Omental fat pad (tissue), 4 donors: ENCODE measurements around the gene SMOC2. TPM values are rescaled to one million over a fixed set of nuclear protein-coding genes. Genes with fewer than 3 reads are reported as not detected.

ENCODE experiments used
- ATAC-seq: fragments of 150-250 bp; one replicate; pipeline ENCODE4 v1.9.1; 2016; ENCODE audit warnings: mild to moderate bottlenecking, moderate library complexity; ENCODE audit not compliant: low FRiP score
- DNase-seq: peaks from one replicate; pipeline ENCODE4 v3.0.0-alpha.2; 2019; ENCODE audit warnings: low spot score
- total RNA-seq, 4 donors: library from RNA; depleted of rRNA; stranded (reverse); fragments of >200 nt; gene quantifications; one replicate each; pipeline ENCODE4 v1.1.0, GENCODE V29; 2016
- TF ChIP-seq, protein P1 (sequence below), 3 donors: fragments of 450-650 bp; IDR thresholded peaks; one replicate each; pipeline ENCODE4 v1.5.1; 2016 to 2017; ENCODE audit warnings: antibody characterized with exemption in 3 of 3, mild to moderate bottlenecking in 3 of 3, moderate library complexity in 2 of 3

SMOC2 gene
- total RNA-seq, 4 donors from 2014 or later, result 53.1 to 164 (median 102) TPM

DNA sequence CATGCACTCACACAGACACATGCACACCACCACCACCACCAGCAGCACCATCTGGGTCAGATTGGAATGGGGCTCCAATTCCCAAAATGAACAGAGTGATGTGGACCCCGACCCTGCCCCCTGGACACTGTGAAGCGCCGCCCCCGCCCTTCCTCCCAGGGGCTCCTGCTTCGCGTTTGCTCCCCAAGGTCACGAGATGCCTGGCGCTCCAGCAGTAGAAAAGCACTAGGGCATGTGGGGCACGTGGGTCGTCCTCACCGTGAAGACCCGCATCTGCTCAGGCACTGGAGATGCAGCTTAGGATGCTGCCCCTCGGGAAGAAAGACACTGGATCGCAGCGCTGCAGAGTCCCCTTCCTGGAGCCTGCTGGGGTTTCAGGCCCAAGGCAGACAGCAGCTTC is 184.0 kb downstream of the SMOC2 start:
- DNase-seq (no peak), ATAC-seq (no peak)
- TF ChIP-seq, protein P1, sequence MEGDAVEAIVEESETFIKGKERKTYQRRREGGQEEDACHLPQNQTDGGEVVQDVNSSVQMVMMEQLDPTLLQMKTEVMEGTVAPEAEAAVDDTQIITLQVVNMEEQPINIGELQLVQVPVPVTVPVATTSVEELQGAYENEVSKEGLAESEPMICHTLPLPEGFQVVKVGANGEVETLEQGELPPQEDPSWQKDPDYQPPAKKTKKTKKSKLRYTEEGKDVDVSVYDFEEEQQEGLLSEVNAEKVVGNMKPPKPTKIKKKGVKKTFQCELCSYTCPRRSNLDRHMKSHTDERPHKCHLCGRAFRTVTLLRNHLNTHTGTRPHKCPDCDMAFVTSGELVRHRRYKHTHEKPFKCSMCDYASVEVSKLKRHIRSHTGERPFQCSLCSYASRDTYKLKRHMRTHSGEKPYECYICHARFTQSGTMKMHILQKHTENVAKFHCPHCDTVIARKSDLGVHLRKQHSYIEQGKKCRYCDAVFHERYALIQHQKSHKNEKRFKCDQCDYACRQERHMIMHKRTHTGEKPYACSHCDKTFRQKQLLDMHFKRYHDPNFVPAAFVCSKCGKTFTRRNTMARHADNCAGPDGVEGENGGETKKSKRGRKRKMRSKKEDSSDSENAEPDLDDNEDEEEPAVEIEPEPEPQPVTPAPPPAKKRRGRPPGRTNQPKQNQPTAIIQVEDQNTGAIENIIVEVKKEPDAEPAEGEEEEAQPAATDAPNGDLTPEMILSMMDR (IDR thresholded peaks at IDR 0.05), result no peak

DNA sequence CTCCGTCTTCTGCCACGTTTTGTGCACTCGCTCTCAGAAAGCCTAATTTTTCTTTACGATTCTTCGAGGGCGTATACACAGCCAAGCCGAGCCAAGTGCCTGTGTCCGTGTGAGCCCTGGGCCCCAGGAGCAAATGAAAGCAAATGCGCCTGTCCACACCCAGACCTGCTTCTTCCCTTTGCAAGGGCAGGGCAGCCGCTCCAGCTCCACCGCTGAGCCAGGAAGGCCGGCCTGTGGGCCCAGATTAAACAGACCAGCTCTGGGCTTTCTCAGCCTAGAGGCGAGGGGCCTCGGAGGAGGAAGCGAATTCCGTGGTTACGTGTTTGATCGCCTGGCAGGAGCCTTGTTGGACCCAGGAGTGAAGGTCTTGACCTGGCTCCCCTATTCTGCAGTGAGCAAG is 184.6 kb downstream of the SMOC2 start:
- TF ChIP-seq, protein P1 (IDR thresholded peaks at IDR 0.05), result no peak
- DNase-seq, result no peak
- no peak for ATAC-seq

DNA sequence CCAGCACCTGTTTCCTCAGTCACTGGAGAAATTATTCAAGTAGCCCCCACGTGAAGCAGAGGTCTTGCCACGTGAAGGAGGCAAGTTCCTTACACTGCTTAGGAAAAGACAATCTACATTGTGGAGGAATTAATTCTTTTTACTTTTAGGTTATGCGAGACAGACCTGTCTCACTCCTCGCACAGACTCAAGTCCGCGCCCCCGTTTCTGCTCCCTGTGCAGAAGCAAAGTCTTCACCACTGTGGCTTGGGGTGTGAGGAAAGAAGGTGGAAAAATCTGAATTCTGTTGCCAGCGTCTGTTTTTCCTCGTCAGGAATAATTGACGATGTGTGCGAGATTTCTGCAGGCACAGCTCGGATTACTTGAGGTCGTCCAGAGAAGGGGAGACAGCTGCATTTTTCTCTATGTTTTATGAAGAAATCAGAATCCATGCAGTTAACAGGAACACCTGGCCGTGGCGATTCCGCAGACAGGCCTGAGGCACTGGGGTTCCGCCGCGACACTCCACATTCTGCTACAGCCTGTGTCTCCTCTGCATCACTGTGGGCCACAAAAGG is 185.1 kb downstream of the SMOC2 start:
- no peak for DNase-seq
- ATAC-seq, result no peak

DNA sequence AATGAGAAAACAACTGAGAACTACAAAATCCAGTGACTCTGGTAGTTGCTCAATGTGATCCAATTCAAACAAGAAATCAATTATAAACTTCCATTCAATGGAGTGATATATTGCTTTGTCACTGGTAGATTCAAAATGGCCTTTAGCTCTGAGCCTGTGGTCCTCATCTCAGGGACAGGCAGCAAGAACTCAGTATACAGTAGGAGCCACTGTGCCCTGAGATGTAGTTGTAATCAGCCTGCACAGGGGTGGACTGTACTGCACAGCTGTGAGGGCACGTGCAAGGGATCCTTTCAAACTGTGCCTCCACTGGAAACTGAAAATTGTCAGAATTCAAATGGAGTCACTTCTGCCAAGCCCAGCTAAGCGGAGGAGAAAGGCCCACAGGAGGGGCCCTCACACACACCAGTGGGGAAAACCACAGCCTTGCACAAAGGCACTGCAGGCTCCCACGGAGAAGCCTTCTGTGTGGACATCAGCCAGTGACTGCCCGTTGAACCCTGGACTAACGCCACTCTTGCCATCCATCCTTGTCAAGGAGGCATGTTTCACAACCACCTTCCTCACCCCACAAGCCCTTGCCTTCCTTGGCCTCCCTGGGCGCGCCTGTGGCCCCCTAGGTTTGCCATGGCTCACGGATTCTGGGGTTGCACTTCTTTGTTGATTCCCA is 186.7 kb downstream of the SMOC2 start:
- TF ChIP-seq, protein P1 (IDR thresholded peaks at IDR 0.05), result no peak
- DNase-seq (no peak), ATAC-seq (no peak)

More for the DNA sequence above, 185.1 kb downstream of the SMOC2 start:
- TF ChIP-seq, protein P1 (IDR thresholded peaks at IDR 0.05), result no peak

DNA sequence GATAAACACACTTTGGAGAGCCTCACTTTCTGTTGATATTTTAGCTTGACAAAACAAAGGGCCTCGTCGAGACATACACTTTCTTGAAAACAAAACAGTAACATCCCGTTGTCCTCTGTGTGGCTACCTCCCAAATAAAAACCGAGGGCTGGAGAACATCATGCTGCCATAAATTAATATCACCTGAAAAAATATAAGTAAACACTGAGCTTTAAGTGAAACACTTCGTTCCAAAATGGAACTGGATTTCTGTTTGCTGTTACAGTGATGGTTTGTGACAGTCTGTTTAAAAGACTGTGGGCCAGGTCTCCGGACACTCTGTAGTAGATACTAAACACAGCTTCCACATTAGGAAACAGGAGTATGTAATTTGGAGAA is 187.2 kb downstream of the SMOC2 start:
- TF ChIP-seq, protein P1 (IDR thresholded peaks at IDR 0.05), result no peak
- ATAC-seq (no peak), DNase-seq (no peak)

DNA sequence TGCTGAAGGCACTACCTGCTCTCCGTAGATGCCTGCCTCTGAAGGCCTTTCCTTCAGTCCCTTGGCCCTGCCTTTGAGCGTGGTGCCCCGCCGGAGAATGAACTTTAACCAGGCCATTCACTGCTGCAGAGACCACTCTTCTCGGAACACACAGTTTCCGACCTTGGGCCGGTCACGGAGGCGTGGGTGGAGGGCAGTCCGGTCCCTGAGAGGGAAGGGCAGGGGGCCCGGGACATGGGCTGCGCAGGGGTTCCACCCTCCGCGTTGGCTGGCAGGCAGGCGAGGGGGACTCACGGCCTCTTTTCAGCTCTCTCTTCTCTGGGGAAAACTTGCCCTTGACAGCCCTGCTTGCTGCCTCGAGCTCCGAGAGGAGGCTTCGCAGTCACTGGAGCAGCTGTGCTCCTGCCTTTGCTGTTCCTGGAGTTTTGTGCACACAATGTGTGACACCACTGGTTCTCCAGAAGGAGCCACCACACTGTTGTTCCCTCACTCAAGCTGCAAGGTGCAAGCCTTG is 187.8 kb downstream of the SMOC2 start:
- DNase-seq (no peak), ATAC-seq (no peak)
- TF ChIP-seq, protein P1 (IDR thresholded peaks at IDR 0.05), result no peak

DNA sequence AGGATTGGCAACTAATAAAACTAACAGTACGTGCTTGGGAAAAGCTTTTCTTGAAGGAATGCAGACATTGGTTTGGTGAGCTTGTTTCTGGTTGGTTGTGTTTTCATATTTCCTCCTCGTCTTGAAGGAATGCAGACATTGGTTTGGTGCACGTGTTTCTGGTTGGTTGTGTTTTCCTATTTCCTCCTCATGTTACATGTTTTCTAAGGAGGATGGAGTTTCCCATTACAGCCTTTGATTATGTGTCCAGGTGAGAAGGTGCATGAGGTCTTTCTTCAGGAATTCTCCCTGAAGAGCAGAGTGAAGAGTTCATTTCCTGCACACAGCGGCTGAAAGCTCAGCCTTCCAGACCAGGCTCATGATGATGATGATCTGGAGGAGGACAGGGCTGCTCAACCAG is 190.6 kb downstream of the SMOC2 start:
- TF ChIP-seq, protein P1 (IDR thresholded peaks at IDR 0.05), result no peak
- ATAC-seq (no peak), DNase-seq (no peak)
